Uterus (tissue), 4 donors: ENCODE results near the gene ALDH7A1. TPM values are rescaled to one million over a fixed set of nuclear protein-coding genes. Genes with fewer than 3 reads are reported as not detected.
A peak's percentile ranks its signal among the peaks of the same experiment; 100 is the strongest.

Experiments
- DNase-seq, 2 donors: peaks; one replicate each; pipeline ENCODE4 v3.0.0-alpha.2; 2019 to 2020
- H3K27ac ChIP-seq, 2 donors: fragments of 200-600 bp; sonication (generic); 1 replicate in 1 of 2; 2 replicates in 1 of 2; pipeline ENCODE4 v1.5.1; 2016 to 2018
- H3K27me3 ChIP-seq, 2 donors: fragments of 200-600 bp; sonication (generic); one replicate each; pipeline ENCODE4 v1.5.1; 2018 to 2019; ENCODE audit warnings: control low read depth in 1 of 2
- H3K36me3 ChIP-seq, 2 donors: fragments of 200-600 bp; sonication (generic); one replicate each; pipeline ENCODE4 v1.5.1; 2019; ENCODE audit warnings: control low read depth in 1 of 2
- H3K4me1 ChIP-seq, 2 donors: fragments of 200-600 bp; sonication (generic); one replicate each; pipeline ENCODE4 v1.5.1; 2018 to 2019; ENCODE audit warnings: control low read depth in 1 of 2
- H3K4me3 ChIP-seq, 2 donors: fragments of 200-600 bp; sonication (generic); 1 replicate in 1 of 2; 2 replicates in 1 of 2; pipeline ENCODE4 v1.5.1; 2018 to 2019; ENCODE audit warnings: mild to moderate bottlenecking in 1 of 2
- H3K9me3 ChIP-seq, 2 donors: fragments of 200-600 bp; sonication (generic); one replicate each; pipeline ENCODE4 v1.5.1; 2019; ENCODE audit warnings: control low read depth in 1 of 2
- POLR2A ChIP-seq, 2 donors: fragments of 450-650 bp; IDR thresholded peaks; one replicate each; pipeline ENCODE4 v1.6.1; 2016; ENCODE audit warnings: antibody characterized with exemption in 2 of 2, mild to moderate bottlenecking in 1 of 2, moderate library complexity in 1 of 2
- intact Hi-C: fragments of 100-400 bp; cut with DNase I; formaldehyde crosslinking; loops from one replicate; pipeline ENCODE4 v1.15.1; 2023; ENCODE audit warnings: low total_unique reads
- total RNA-seq, 4 donors: library from RNA; depleted of rRNA in 3 of 4; stranded (reverse); fragments of >200 nt in 3 of 4; gene quantifications; one replicate each; pipeline versions ENCODE4 v1.1.0 to v1.2.4, GENCODE V29; 2014 to 2023
- TF ChIP-seq, protein P1 (sequence below), 4 experiments: fragments of 200-600 bp in 2 of 4; fragments of 450-650 bp in 2 of 4; sonication (generic) in 2 of 4; IDR thresholded peaks; one replicate each; pipeline ENCODE4 v1.5.1; 2016 to 2019; ENCODE audit warnings: antibody characterized with exemption in 4 of 4, mild to moderate bottlenecking in 2 of 4, moderate library complexity in 1 of 4
- donor health status: DM: yes; HTN: yes; CAD: no.

Gene ALDH7A1
- total RNA-seq, 4 donors from 2014 or later, result 5.9 to 94.2 (median 31.6) TPM

DNA sequence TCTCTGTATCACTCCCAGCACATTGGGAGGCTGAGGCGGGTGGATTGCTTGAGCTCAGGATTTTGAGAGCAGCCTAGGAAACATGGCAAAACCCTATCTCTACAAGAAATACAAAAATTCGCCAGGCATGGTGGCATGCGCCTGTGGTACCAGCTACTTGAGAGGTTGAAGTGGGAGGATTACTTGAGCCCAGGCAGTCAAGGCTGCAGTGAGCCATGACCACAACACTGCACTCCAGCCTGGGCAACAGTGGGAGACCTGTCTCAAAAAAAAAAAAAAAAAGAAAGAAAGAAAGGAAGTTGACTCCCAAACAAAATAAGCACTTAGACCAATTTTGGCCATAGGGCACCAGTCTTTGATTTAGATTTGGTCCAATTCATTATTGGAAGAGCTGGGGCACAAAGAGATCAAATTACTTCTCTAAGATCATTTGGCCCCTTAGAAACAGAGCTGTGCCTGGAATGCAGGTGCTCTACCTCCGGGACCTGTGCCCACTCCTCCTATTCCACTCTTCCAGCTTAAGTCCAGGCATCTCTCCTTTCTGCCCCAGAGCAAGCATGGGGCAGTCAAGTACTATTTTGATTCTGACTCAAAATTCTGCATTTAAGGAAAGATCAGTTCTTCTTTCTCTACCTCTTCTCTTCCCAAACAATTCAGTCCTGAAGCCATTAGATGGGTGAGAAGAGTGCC, 59.0 kb downstream of the ALDH7A1 start:
- no peak for DNase-seq
- Histone ChIP-seq H3K27ac (peak overlapping the region; percentile 20 to 34), H3K4me3 (no peak overlapping the region), H3K9me3 (no peaks in the 10 kb centered on the region), H3K36me3 (no peaks in the 10 kb centered on the region), H3K27me3 (no peaks in the 10 kb centered on the region), H3K4me1 (peaks cover 6 to 7% of the 10 kb centered on the region in 2 donors)
- intact Hi-C loops, result loop anchor here (5.0 kb wide), 1 partner anchor 184 kb away; no protein-coding TSS in a partner anchor
- TF ChIP-seq, protein P1, sequence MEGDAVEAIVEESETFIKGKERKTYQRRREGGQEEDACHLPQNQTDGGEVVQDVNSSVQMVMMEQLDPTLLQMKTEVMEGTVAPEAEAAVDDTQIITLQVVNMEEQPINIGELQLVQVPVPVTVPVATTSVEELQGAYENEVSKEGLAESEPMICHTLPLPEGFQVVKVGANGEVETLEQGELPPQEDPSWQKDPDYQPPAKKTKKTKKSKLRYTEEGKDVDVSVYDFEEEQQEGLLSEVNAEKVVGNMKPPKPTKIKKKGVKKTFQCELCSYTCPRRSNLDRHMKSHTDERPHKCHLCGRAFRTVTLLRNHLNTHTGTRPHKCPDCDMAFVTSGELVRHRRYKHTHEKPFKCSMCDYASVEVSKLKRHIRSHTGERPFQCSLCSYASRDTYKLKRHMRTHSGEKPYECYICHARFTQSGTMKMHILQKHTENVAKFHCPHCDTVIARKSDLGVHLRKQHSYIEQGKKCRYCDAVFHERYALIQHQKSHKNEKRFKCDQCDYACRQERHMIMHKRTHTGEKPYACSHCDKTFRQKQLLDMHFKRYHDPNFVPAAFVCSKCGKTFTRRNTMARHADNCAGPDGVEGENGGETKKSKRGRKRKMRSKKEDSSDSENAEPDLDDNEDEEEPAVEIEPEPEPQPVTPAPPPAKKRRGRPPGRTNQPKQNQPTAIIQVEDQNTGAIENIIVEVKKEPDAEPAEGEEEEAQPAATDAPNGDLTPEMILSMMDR (IDR thresholded peaks at IDR 0.05), result no peak
- no peak for TF ChIP-seq POLR2A (IDR thresholded peaks at IDR 0.05)

DNA sequence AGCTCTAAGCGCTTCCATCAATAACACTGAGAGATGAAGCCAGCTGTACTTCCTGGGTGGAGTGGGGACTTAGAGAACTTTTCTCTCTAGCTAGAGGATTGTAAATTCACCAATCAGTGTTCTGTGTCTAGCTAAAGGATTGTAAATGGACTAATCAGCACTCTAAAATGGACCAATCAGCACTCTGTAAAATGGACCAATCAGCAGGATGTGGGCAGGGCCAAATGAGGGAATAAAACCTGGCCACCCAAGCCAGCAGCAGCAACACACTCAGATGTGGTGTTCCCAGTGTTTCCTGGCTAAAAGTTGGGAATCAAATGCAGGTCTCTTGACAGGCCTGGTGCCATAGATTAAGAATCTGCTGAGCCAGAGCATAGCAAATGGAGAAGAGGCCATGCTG, 60.5 kb downstream of the ALDH7A1 start:
- DNase-seq, result no peak
- H3K9me3 ChIP-seq, result no peaks in the 10 kb centered on the region
- H3K4me3 ChIP-seq, result no peak overlapping the region
- intact Hi-C loops, result no loop called here
- no peak for TF ChIP-seq POLR2A (IDR thresholded peaks at IDR 0.05)
- TF ChIP-seq, protein P1 (IDR thresholded peaks at IDR 0.05), result no peak
- peaks cover 6 to 7% of the 10 kb centered on the region in 2 donors for H3K4me1 ChIP-seq
- H3K27me3 ChIP-seq, result no peaks in the 10 kb centered on the region
- no peaks in the 10 kb centered on the region for H3K36me3 ChIP-seq
- no peak overlapping the region for H3K27ac ChIP-seq

DNA sequence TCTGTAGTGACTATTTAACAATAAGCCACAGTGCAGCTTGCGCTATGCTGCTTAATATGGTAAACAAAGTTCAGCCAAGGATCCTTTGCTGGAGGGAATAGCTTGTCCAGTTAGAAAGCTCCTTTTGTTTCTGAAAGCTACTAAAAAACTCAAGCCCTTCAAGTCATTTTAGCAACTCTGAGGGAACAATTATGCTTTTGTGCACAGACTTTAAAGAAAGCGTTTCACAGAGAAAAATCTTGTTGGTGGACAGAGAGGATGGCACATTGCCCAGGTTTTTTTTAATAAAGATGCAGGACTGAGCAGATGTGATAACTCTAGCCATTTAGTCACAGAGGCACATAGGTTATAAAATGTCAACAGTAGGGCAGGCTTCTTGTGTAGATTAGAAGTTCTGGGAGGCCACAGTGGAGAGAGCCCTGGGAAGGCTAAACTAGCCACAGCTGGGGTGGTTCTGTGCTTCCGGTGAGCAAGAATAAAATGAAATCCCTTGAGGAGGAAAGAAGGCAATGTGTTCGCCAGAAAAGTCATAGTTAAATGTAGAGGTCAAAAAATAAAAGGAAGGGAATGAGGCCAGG, 63.4 kb downstream of the ALDH7A1 start:
- peak overlapping the region; percentile 76 to 82 for H3K27ac ChIP-seq
- no peaks in the 10 kb centered on the region for H3K36me3 ChIP-seq
- no peaks in the 10 kb centered on the region for H3K9me3 ChIP-seq
- H3K4me1 ChIP-seq, result peaks cover 0 to 7% of the 10 kb centered on the region in 2 donors
- TF ChIP-seq, protein P1 (IDR thresholded peaks at IDR 0.05), result no peak
- TF ChIP-seq POLR2A (IDR thresholded peaks at IDR 0.05), result no peak
- no peaks in the 10 kb centered on the region for H3K27me3 ChIP-seq
- no peak for DNase-seq
- intact Hi-C loops, result no loop called here
- H3K4me3 ChIP-seq, result no peak overlapping the region

DNA sequence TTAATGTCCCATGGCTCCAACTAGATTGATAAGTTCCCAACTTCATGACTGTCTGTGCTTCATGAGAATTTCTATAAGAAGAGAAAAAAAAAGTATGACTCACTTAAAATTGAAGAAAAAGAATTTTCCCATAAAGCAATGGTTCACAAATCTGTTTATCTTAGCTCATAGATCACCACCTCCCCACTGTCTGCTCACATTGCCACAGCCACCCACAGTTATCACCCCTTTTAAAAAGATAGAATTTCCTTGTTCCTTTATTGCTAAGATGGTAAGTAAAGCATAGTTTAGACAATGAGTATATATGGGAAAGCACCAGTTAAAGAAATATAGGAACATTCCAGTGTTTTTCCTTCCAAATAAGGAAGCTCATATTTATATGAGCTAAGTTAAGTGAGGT, 67.1 kb downstream of the ALDH7A1 start:
- no peaks in the 10 kb centered on the region for H3K27me3 ChIP-seq
- H3K36me3 ChIP-seq, result no peaks in the 10 kb centered on the region
- peaks cover 16 to 17% of the 10 kb centered on the region in 2 donors for H3K4me1 ChIP-seq
- no peaks in the 10 kb centered on the region for H3K9me3 ChIP-seq
- H3K27ac ChIP-seq, result no peak overlapping the region
- intact Hi-C loops, result no loop called here
- H3K4me3 ChIP-seq, result no peak overlapping the region
- DNase-seq, result no peak
- no peak for TF ChIP-seq POLR2A (IDR thresholded peaks at IDR 0.05)
- TF ChIP-seq, protein P1 (IDR thresholded peaks at IDR 0.05), result no peak

DNA sequence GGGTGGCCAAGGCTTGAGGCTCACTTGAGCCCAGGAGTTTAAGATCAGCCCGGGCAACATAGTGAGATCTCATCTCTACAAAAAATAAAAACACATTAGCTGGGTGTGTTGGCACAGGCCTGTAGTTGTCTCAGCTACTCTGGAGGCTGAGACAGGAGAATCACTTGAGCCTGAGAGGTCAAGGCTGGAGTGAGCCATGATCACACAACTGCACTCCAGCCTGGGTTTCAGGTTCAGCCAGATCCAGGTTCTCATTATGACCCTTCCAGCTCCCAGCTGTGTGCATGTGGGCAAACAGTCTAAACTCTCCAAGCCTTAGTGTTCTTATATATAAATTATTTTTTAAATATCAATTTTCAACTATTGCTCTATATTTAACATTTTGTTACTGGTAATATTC, 67.9 kb downstream of the ALDH7A1 start:
- no peak for TF ChIP-seq POLR2A (IDR thresholded peaks at IDR 0.05)
- TF ChIP-seq, protein P1 (IDR thresholded peaks at IDR 0.05), result no peak
- intact Hi-C loops, result no loop called here
- peaks cover 14 to 17% of the 10 kb centered on the region in 2 donors for H3K4me1 ChIP-seq
- H3K36me3 ChIP-seq, result no peaks in the 10 kb centered on the region
- peak overlapping the region in 1 of 2 donors; percentile 83 for H3K27ac ChIP-seq
- H3K9me3 ChIP-seq, result no peaks in the 10 kb centered on the region
- H3K4me3 ChIP-seq, result no peak overlapping the region
- H3K27me3 ChIP-seq, result no peaks in the 10 kb centered on the region
- no peak for DNase-seq
